SK-N-SH treated with all-trans-retinoic acid at 6 μM for 48 hours (cell line): ENCODE measurements around the gene MAP3K15.
"Not testable (repeated sequence)": the region's sequence is repeated elsewhere in the genome, so short reads cannot be mapped to it uniquely, and the experiment has no call there.

ENCODE experiments used
- ARNTL ChIP-seq: fragments of 450-650 bp; formaldehyde crosslinking; IDR thresholded peaks from 2 replicates; pipeline ENCODE4 v1.5.0; 2020; ENCODE audit warnings: low read depth, mild to moderate bottlenecking, moderate library complexity, borderline replicate concordance
- BACH2 ChIP-seq: fragments of 250-450 bp; sonication (Bioruptor Pico); IDR thresholded peaks from 2 replicates; pipeline ENCODE4 v1.9.0; 2021; ENCODE audit warnings: mild to moderate bottlenecking, borderline replicate concordance
- PPARA ChIP-seq: fragments of 250-450 bp; sonication (Bioruptor Pico); IDR thresholded peaks from 2 replicates; pipeline ENCODE4 v1.5.0; 2020; ENCODE audit warnings: mild to moderate bottlenecking, borderline replicate concordance
- RARB ChIP-seq: fragments of 250-450 bp; sonication (Bioruptor Pico); IDR thresholded peaks from 2 replicates; pipeline ENCODE4 v1.8.0; 2021; ENCODE audit warnings: mild to moderate bottlenecking, moderate library complexity

GRCh38 chrX:19468383-19468782, 46.9 kb downstream of the MAP3K15 start:
- not testable (repeated sequence) for TF ChIP-seq RARB (CRISPR knock-in tag); ARNTL; BACH2; PPARA (CRISPR knock-in tag)
